Mesenchymal stem cell (in vitro differentiated cells and primary cell): Measurements from ENCODE around the gene CDCA3.

Experiments
- DNase-seq: peaks from one replicate; pipeline ENCODE4 v3.0.0-alpha.2; 2013
- H2AFZ ChIP-seq: one replicate; pipeline ENCODE4 v1.6.1; 2013; ENCODE audit warnings: low read depth, mild to moderate bottlenecking, control low read depth, inconsistent platforms, low read length, moderate library complexity
- H2AK5ac ChIP-seq: 2 replicates; pipeline ENCODE4 v1.6.1; 2013; ENCODE audit warnings: low read length, moderate library complexity, mild to moderate bottlenecking, inconsistent platforms; ENCODE audit not compliant: severe bottlenecking
- H2BK120ac ChIP-seq: one replicate; pipeline ENCODE4 v1.6.1; 2013; ENCODE audit warnings: low read depth, mild to moderate bottlenecking, inconsistent platforms, low read length, moderate library complexity
- H2BK12ac ChIP-seq, 2 experiments: one replicate each; pipeline ENCODE4 v1.6.1; 2013; ENCODE audit warnings: inconsistent platforms in 2 of 2, low read length in 2 of 2, mild to moderate bottlenecking in 2 of 2, moderate library complexity in 2 of 2, control low read depth in 1 of 2
- H2BK15ac ChIP-seq: one replicate; pipeline ENCODE4 v1.6.1; 2013; ENCODE audit warnings: mild to moderate bottlenecking, low read depth, inconsistent platforms; ENCODE audit not compliant: poor library complexity, severe bottlenecking
- H2BK5ac ChIP-seq: 2 replicates; pipeline ENCODE4 v1.6.1; 2013; ENCODE audit warnings: low read depth, mild to moderate bottlenecking, low read length, control low read depth, inconsistent platforms; ENCODE audit not compliant: poor library complexity, severe bottlenecking
- H3K14ac ChIP-seq, 2 experiments: one replicate each; pipeline ENCODE4 v1.6.1; 2013; ENCODE audit warnings: inconsistent platforms in 2 of 2, low read length in 2 of 2, control low read depth in 1 of 2, mild to moderate bottlenecking in 1 of 2, moderate library complexity in 1 of 2
- H3K18ac ChIP-seq, 2 experiments: one replicate each; pipeline ENCODE4 v1.6.1; 2013; ENCODE audit warnings: inconsistent platforms in 2 of 2, low read length in 2 of 2, control low read depth in 1 of 2, low read depth in 1 of 2, mild to moderate bottlenecking in 1 of 2
- H3K23ac ChIP-seq, 2 experiments: one replicate each; pipeline ENCODE4 v1.6.1; 2013; ENCODE audit warnings: inconsistent platforms in 2 of 2, low read length in 2 of 2, mild to moderate bottlenecking in 2 of 2, moderate library complexity in 2 of 2, control low read depth in 1 of 2
- H3K27ac ChIP-seq: 2 replicates; pipeline ENCODE4 v1.5.1; 2013; ENCODE audit warnings: mild to moderate bottlenecking, moderate library complexity, low read length, control low read depth, inconsistent platforms; ENCODE audit not compliant: poor library complexity, severe bottlenecking
- H3K27me3 ChIP-seq, 2 experiments: 2 replicates each; pipeline versions ENCODE4 v1.6.1 to v1.7.0; 2013; ENCODE audit warnings: low read length in 2 of 2, mild to moderate bottlenecking in 2 of 2, moderate library complexity in 2 of 2, control low read depth in 1 of 2, inconsistent platforms in 1 of 2; ENCODE audit not compliant: control insufficient read depth in 1 of 2, insufficient read depth in 1 of 2
- H3K36me3 ChIP-seq, 2 experiments: 2 replicates each; pipeline versions ENCODE4 v1.6.1 to v1.7.0; 2013; ENCODE audit warnings: low read length in 2 of 2, control low read depth in 1 of 2, inconsistent platforms in 1 of 2, low read depth in 1 of 2, mild to moderate bottlenecking in 1 of 2; ENCODE audit not compliant: insufficient read depth in 2 of 2, control insufficient read depth in 1 of 2
- H3K4ac ChIP-seq, 2 experiments: one replicate each; pipeline ENCODE4 v1.6.1; 2013; ENCODE audit warnings: inconsistent platforms in 2 of 2, low read length in 2 of 2, mild to moderate bottlenecking in 2 of 2, moderate library complexity in 2 of 2, control low read depth in 1 of 2, low read depth in 1 of 2
- H3K4me1 ChIP-seq: 2 replicates; pipeline ENCODE4 v1.6.1; 2013; ENCODE audit warnings: low read depth, low read length, control low read depth; ENCODE audit not compliant: control insufficient read depth, insufficient read depth
- H3K4me2 ChIP-seq: 2 replicates; pipeline ENCODE4 v1.6.1; 2013; ENCODE audit warnings: low read length, mild to moderate bottlenecking, inconsistent platforms; ENCODE audit not compliant: poor library complexity, severe bottlenecking
- H3K4me3 ChIP-seq, 2 experiments: 2 replicates each; pipeline versions ENCODE4 v1.5.1 to v1.7.0; 2013; ENCODE audit warnings: low read length in 2 of 2, mild to moderate bottlenecking in 2 of 2, control low read depth in 1 of 2, low read depth in 1 of 2; ENCODE audit not compliant: insufficient read depth in 1 of 2
- H3K79me1 ChIP-seq: replicated peaks from 2 replicates; pipeline ENCODE4 v1.6.1; 2013; ENCODE audit warnings: mild to moderate bottlenecking, control low read depth, low read length, inconsistent platforms; ENCODE audit not compliant: poor library complexity, severe bottlenecking
- H3K9ac ChIP-seq: 2 replicates; pipeline ENCODE4 v1.7.0; 2013; ENCODE audit warnings: mild to moderate bottlenecking, low read length, moderate library complexity
- H3K9me3 ChIP-seq: 2 replicates; pipeline ENCODE4 v1.7.0; 2013; ENCODE audit warnings: mild to moderate bottlenecking, low read length; ENCODE audit not compliant: control insufficient read depth
- H4K8ac ChIP-seq: one replicate; pipeline ENCODE4 v1.6.1; 2013; ENCODE audit warnings: inconsistent platforms, mild to moderate bottlenecking, low read length, moderate library complexity
- H4K91ac ChIP-seq: one replicate; pipeline ENCODE4 v1.6.1; 2013; ENCODE audit warnings: mild to moderate bottlenecking, low read length, inconsistent platforms
- WGBS: methylation state at CpG from one replicate; pipeline ENCODE4 v1.1.7; 2013; ENCODE audit warnings: mixed read lengths; 5-methylcytosine and 5-hydroxymethylcytosine counted together

CDCA3 gene

GRCh38 chr12:6828781-6829535 lies 22.1 kb downstream of the CDCA3 start:
- peak overlapping the region; percentile 81 for H3K27ac ChIP-seq
- H3K14ac ChIP-seq = peak overlapping the region in 1 of 2 experiments; percentile 99
- H2AK5ac ChIP-seq = peak overlapping the region; percentile 44
- H3K23ac ChIP-seq = peak overlapping the region in 1 of 2 experiments; percentile 98
- H2BK15ac ChIP-seq = peak overlapping the region; percentile 92
- WGBS = 1% methylated on average over 53 of the region's 71 CpGs
- peak overlapping the region; percentile 89 for H4K8ac ChIP-seq
- peak overlapping the region; percentile 98 for H4K91ac ChIP-seq
- H2BK120ac ChIP-seq = peak overlapping the region; percentile 91
- DNase-seq = no peak
- peaks cover 33% of the 10 kb centered on the region for H3K4me1 ChIP-seq
- peaks cover 37% of the 10 kb centered on the region for H3K79me1 ChIP-seq
- H3K9ac ChIP-seq = peak overlapping the region; percentile 98
- peak overlapping the region; percentile 72 for H3K4me2 ChIP-seq
- H2AFZ ChIP-seq = no peak overlapping the region
- H3K9me3 ChIP-seq = no peaks in the 10 kb centered on the region
- H3K27me3 ChIP-seq = no peaks in the 10 kb centered on the region
- H3K4me3 ChIP-seq = peak overlapping the region; percentile 92 to 93
- H3K18ac ChIP-seq = peak overlapping the region; percentile 62 to 97
- H2BK12ac ChIP-seq = peak overlapping the region in 1 of 2 experiments; percentile 76
- peak overlapping the region; percentile 53 for H2BK5ac ChIP-seq
- peak overlapping the region; percentile 97 to 98 for H3K4ac ChIP-seq
- H3K36me3 ChIP-seq = peaks cover 29 to 39% of the 10 kb centered on the region in 2 experiments

- Histone ChIP-seq H3K36me3 (peaks cover 22 to 32% of the 10 kb centered on the region in 2 experiments), H2BK15ac (peak within 1 kb of the TSS; percentile 92), H3K9me3 (no peaks in the 10 kb centered on the region), H3K14ac (peak within 1 kb of the TSS in 1 of 2 experiments; percentile 99), H3K79me1 (peaks cover 37% of the 10 kb centered on the region), H3K18ac (peak within 1 kb of the TSS; percentile 74 to 97), H2BK5ac (peak within 1 kb of the TSS; percentile 53), H2AK5ac (peak within 1 kb of the TSS; percentile 44), H3K4me1 (peaks cover 36% of the 10 kb centered on the region), H4K91ac (peak within 1 kb of the TSS; percentile 98), H3K27ac (peak within 1 kb of the TSS; percentile 81), H3K27me3 (peaks cover 4 to 5% of the 10 kb centered on the region in 2 experiments), H2BK120ac (peak within 1 kb of the TSS; percentile 91), H3K9ac (peak within 1 kb of the TSS; percentile 98), H2AFZ (no peak within 1 kb of the TSS), H3K4ac (peak within 1 kb of the TSS; percentile 97 to 98), H3K4me2 (peak within 1 kb of the TSS; percentile 72), H3K4me3 (peak within 1 kb of the TSS; percentile 92 to 93), H2BK12ac (peak within 1 kb of the TSS; percentile 20 to 82), H4K8ac (peak within 1 kb of the TSS; percentile 89), H3K23ac (peak within 1 kb of the TSS in 1 of 2 experiments; percentile 98)
- peak; percentile 80 for DNase-seq
- under 1% methylated on average over 42 of the region's 60 CpGs for WGBS
These were observed 22.9 kb downstream of the CDCA3 start, which contains the start of gene P3H3 for GRCh38 chr12:6827982-6828780. TSS of gene P3H3 (plus strand) at chr12:6828407. CDS start at chr12:6828441, 34 bp downstream.

- H2BK12ac ChIP-seq = peak overlapping the region; percentile 20 to 82
These were observed 23.6 kb downstream of the CDCA3 start for GRCh38 chr12:6827437-6827911.

More at GRCh38 chr12:6827437-6827911, 23.6 kb downstream of the CDCA3 start:
- Histone ChIP-seq H3K18ac (peak overlapping the region; percentile 74 to 84), H2BK5ac (no peak overlapping the region), H3K4ac (peak overlapping the region in 1 of 2 experiments; percentile 52), H2AK5ac (peak overlapping the region; percentile 8), H3K27me3 (peaks cover 10 to 12% of the 10 kb centered on the region in 2 experiments), H4K8ac (peak overlapping the region; percentile 16), H3K27ac (no peak overlapping the region), H3K4me3 (no peak overlapping the region), H3K9me3 (no peaks in the 10 kb centered on the region), H3K79me1 (peaks cover 37% of the 10 kb centered on the region), H2BK120ac (no peak overlapping the region), H3K36me3 (peaks cover 20 to 32% of the 10 kb centered on the region in 2 experiments), H3K23ac (no peak overlapping the region), H3K4me2 (peak overlapping the region; percentile 46), H3K14ac (peak overlapping the region in 1 of 2 experiments; percentile 19), H2BK15ac (no peak overlapping the region), H4K91ac (peak overlapping the region; percentile 87), H2AFZ (no peak overlapping the region), H3K9ac (peak overlapping the region; percentile 69), H3K4me1 (peaks cover 38% of the 10 kb centered on the region)
- peak; percentile 91 for DNase-seq
- WGBS = 6% methylated on average over 7 of the region's 8 CpGs
